H1 (cell line): ENCODE measurements around the gene ARHGAP1. TPM values are rescaled to one million over a fixed set of nuclear protein-coding genes. Genes with fewer than 3 reads are reported as not detected.

Experiments used
- EZH2 ChIP-seq: fragments of 200-600 bp; sonication (generic); IDR thresholded peaks from 2 replicates; pipeline ENCODE4 v1.7.1; 2012; ENCODE audit warnings: low read depth, mild to moderate bottlenecking, moderate library complexity, low read length, inconsistent platforms; ENCODE audit not compliant: severe bottlenecking
- RFX5 ChIP-seq: IDR thresholded peaks from 2 replicates; pipeline ENCODE4 v1.6.1; 2011; ENCODE audit warnings: low read depth, low read length, improper control_type of control experiment, borderline replicate concordance
- SRF ChIP-seq: IDR thresholded peaks from 2 replicates; pipeline ENCODE4 v1.6.1; 2011; ENCODE audit warnings: mild to moderate bottlenecking, low read depth, low read length, moderate library complexity
- polyA plus RNA-seq, 7 experiments: library from polyadenylated mRNA; depleted of rRNA in 3 of 7; stranded (reverse) in 5 of 7; unstranded in 2 of 7; fragments of >200 nt in 5 of 7; fragments of 200-250 nt in 2 of 7; gene quantifications; 1 replicate in 5 of 7; 2 replicates in 1 of 7; 4 replicates in 1 of 7; pipeline versions ENCODE4 v1.2.1 to v1.2.3, GENCODE V29; 2011 to 2013; ENCODE audit warnings: missing spikeins in 2 of 7, mixed read lengths in 2 of 7
- total RNA-seq: library from RNA; stranded (reverse); fragmentation: NEBNext Ultra II Directional; extraction: Animal tissue kit (Norgen Biotek cat#: 25700); gene quantifications from 2 replicates; pipeline ENCODE4 v1.2.1, GENCODE V29; 2021

The ARHGAP1 gene
- total and polyA plus RNA-seq, 2 of the 8 experiments (the other 6 are each of a cell fraction or from before 2014, with no cell fraction given): 28.6 to 58.8 TPM

GRCh38 chr11:46721286-46721685 lies 20.9 kb upstream of the ARHGAP1 start (continued):
- TF ChIP-seq RFX5: no peak
- no peak for TF ChIP-seq EZH2
- no peak for TF ChIP-seq SRF
